ENCODE data around the gene ATRIP.

DNA sequence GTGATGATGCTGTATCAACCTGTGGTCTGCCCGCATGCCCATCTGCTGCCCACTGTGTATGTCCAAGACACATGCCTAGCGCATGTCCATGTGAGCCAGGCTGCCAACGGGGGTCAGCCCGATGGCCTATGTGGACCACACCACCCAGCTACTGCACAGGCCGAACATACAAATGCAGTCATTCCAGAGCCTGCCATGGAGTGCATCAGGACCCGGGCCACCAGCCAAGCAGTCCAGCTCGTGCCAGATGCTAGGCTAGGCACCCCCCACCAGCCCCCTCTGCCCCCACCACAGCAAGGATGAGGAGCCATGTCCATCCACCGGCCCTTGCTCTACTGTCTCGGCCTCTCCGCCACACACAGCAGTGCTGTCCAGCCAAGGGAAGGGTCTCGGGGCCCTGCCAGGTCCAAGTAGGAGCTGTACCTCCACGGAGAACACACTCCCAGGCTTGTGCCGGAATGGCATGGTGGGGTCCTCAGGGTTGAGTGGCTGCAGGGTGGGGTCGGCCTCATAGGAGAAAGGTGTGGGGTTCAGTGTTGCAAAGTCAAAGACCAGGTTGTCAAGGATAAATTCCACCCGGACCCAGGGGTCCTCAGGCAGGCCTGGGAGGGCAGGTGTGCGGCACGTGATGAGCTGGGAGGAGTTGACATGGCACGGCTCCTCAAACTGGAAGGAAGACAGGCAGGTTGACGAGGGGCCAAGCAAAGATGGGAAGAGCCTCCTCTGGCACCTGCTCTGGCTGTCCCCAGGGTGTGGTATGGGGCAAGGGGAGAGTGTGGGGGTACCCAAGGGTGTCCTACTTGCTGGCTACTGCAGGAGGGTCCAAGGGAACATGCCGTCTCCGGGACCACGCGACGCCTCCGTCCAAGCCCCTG, 31.9 kb upstream of the ATRIP start:
- TF ChIP-seq EZH2phosphoT487 (IDR thresholded peaks at IDR 0.05; ENCODE audit: insufficient read depth, low read depth) (no peak), EZH2 (IDR thresholded peaks at IDR 0.05; ENCODE audit: insufficient read depth, poor library complexity, severe bottlenecking) (no peak)
